Stomach (tissue), 9 donors: ENCODE results near the gene S100A4. TPM values are rescaled to one million over a fixed set of nuclear protein-coding genes. Genes with fewer than 3 reads are reported as not detected.

Source experiments
- DNase-seq, 2 donors: peaks; one replicate each; pipeline versions ENCODE4 v3.0.0 to v3.0.0-alpha.2; 2013 to 2019
- H3K27ac ChIP-seq, 5 donors: fragments of 200-600 bp in 4 of 5; sonication (generic) in 4 of 5; one replicate each; pipeline ENCODE4 v1.5.1; 2013 to 2019; ENCODE audit warnings: mild to moderate bottlenecking in 1 of 5, moderate library complexity in 1 of 5
- H3K27me3 ChIP-seq, 3 donors: fragments of 200-600 bp; sonication (generic); one replicate each; pipeline ENCODE4 v1.5.1; 2017 to 2019; ENCODE audit warnings: mixed run types in 1 of 3
- H3K36me3 ChIP-seq, 4 donors: fragments of 200-600 bp; sonication (generic); 1 replicate in 3 of 4; 2 replicates in 1 of 4; pipeline ENCODE4 v1.5.1; 2016 to 2019
- H3K4me1 ChIP-seq, 4 donors: fragments of 200-600 bp; sonication (generic); one replicate each; pipeline ENCODE4 v1.5.1; 2016 to 2019
- H3K4me3 ChIP-seq, 4 donors: fragments of 200-600 bp; sonication (generic) in 3 of 4; one replicate each; pipeline ENCODE4 v1.5.1; 2016 to 2019; ENCODE audit warnings: mild to moderate bottlenecking in 1 of 4
- H3K9me3 ChIP-seq, 4 donors: fragments of 200-600 bp; sonication (generic); one replicate each; pipeline ENCODE4 v1.5.1; 2016 to 2019
- CTCF ChIP-seq, 7 experiments: fragments of 450-650 bp in 4 of 7; fragments of 200-600 bp in 3 of 7; sonication (generic) in 3 of 7; IDR thresholded peaks; one replicate each; pipeline ENCODE4 v1.5.1; 2016 to 2019; ENCODE audit warnings: antibody characterized with exemption in 7 of 7, control low read depth in 2 of 7, mild to moderate bottlenecking in 1 of 7
- EP300 ChIP-seq: sonication (generic); formaldehyde crosslinking; IDR thresholded peaks from one replicate; pipeline ENCODE4 v1.6.1; 2017; ENCODE audit warnings: antibody characterized with exemption
- POLR2A ChIP-seq, 4 donors: fragments of 450-650 bp; IDR thresholded peaks; one replicate each; pipeline ENCODE4 v1.6.1; 2016; ENCODE audit warnings: antibody characterized with exemption in 4 of 4, control low read depth in 2 of 4, mild to moderate bottlenecking in 1 of 4, moderate library complexity in 1 of 4
- POLR2AphosphoS5 ChIP-seq, 3 donors: sonication (generic); formaldehyde crosslinking; IDR thresholded peaks; one replicate each; pipeline ENCODE4 v1.6.1; 2016; ENCODE audit warnings: antibody characterized with exemption in 3 of 3
- WGBS, 5 donors: extraction: QIAGEN DNeasy Blood & Tissue Kit in 3 of 5; methylation state at CpG; one replicate each; pipeline versions ENCODE4 v1.1.5 to v1.1.7; 2013 to 2018; 5-methylcytosine and 5-hydroxymethylcytosine counted together
- intact Hi-C: fragments of 100-400 bp; cut with DNase I; formaldehyde crosslinking; loops from one replicate; pipeline ENCODE4 v1.15.1; 2023; ENCODE audit warnings: low total_unique reads
- polyA plus RNA-seq, 3 donors: library from polyadenylated mRNA; stranded (reverse); fragments of 200-250 nt; gene quantifications; one replicate each; pipeline ENCODE4 v1.2.3, GENCODE V29; 2013
- total RNA-seq, 5 donors: library from RNA; depleted of rRNA; stranded (reverse); fragments of >200 nt; gene quantifications; one replicate each; pipeline versions ENCODE4 v1.1.0 to v1.2.3, GENCODE V29; 2014 to 2016
- donor health status: healthy with polysubstance abuse.
- donor health status: Bipolar disorder and iron deficiency.
- donor health status: healthy.

Gene S100A4
- total and polyA plus RNA-seq, 8 donors: 9.9 to 541 (median 40.1) TPM

GRCh38 chr1:153510984-153511410 lies 34.6 kb downstream of the S100A4 start:
- Histone ChIP-seq H3K27ac (peak overlapping the region in 1 of 5 donors; percentile 36), H3K9me3 (no peaks in the 10 kb centered on the region), H3K4me1 (peaks cover 13 to 38% (median 22%) of the 10 kb centered on the region in 4 donors), H3K4me3 (no peak overlapping the region), H3K27me3 (no peaks in the 10 kb centered on the region), H3K36me3 (no peaks in the 10 kb centered on the region)
- DNase-seq: peak; percentile 86 to 93
- TF ChIP-seq CTCF (IDR thresholded peaks at IDR 0.05) (peak in 5 of 7 experiments; percentile 71 to 93 (median 90)), POLR2A (IDR thresholded peaks at IDR 0.05) (no peak), EP300 (no peak), POLR2AphosphoS5 (IDR thresholded peaks at IDR 0.05) (peak in 1 of 3 donors; percentile 70)
- intact Hi-C loops: loop anchor here (5.0 kb wide), 1 partner anchor 61 kb away; no protein-coding TSS in a partner anchor
- 0 to 2% (median 0%) methylated on average over 7 of the region's 7 CpGs for WGBS, 5 donors

GRCh38 chr1:153509729-153510354 lies 35.8 kb downstream of the S100A4 start:
- peak; percentile 55 to 62 for DNase-seq
- H3K4me1 ChIP-seq: peaks cover 4 to 28% (median 17%) of the 10 kb centered on the region in 4 donors
- intact Hi-C loops: loop anchor here (5.0 kb wide), 1 partner anchor 62 kb away; no protein-coding TSS in a partner anchor
- no peak overlapping the region for H3K27ac ChIP-seq
- H3K4me3 ChIP-seq: no peak overlapping the region
- no peaks in the 10 kb centered on the region for H3K27me3 ChIP-seq
- no peaks in the 10 kb centered on the region for H3K36me3 ChIP-seq
- WGBS, 5 donors: 60 to 81% (median 73%) methylated on average over 4 of the region's 4 CpGs
- TF ChIP-seq EP300 (no peak), POLR2A (IDR thresholded peaks at IDR 0.05) (no peak), POLR2AphosphoS5 (IDR thresholded peaks at IDR 0.05) (no peak), CTCF (IDR thresholded peaks at IDR 0.05) (peak in 5 of 7 experiments; percentile 28 to 50 (median 38))
- H3K9me3 ChIP-seq: no peaks in the 10 kb centered on the region

GRCh38 chr1:153509036-153509435 lies 36.6 kb downstream of the S100A4 start:
- H3K36me3 ChIP-seq: no peaks in the 10 kb centered on the region
- peaks cover 4 to 25% (median 15%) of the 10 kb centered on the region in 4 donors for H3K4me1 ChIP-seq
- TF ChIP-seq CTCF (IDR thresholded peaks at IDR 0.05) (no peak), EP300 (no peak), POLR2AphosphoS5 (IDR thresholded peaks at IDR 0.05) (no peak), POLR2A (IDR thresholded peaks at IDR 0.05) (no peak)
- H3K27me3 ChIP-seq: no peaks in the 10 kb centered on the region
- no peaks in the 10 kb centered on the region for H3K9me3 ChIP-seq
- DNase-seq: no peak
- H3K4me3 ChIP-seq: no peak overlapping the region
- H3K27ac ChIP-seq: no peak overlapping the region
- intact Hi-C loops: no loop called here
- 88 to 98% (median 95%) methylated on average over 3 of the region's 3 CpGs for WGBS, 5 donors

- H3K27me3 ChIP-seq: no peaks in the 10 kb centered on the region
- intact Hi-C loops: no loop called here
- no peak for DNase-seq
- no peak overlapping the region for H3K4me3 ChIP-seq
- no peaks in the 10 kb centered on the region for H3K9me3 ChIP-seq
- no peak for TF ChIP-seq POLR2AphosphoS5 (IDR thresholded peaks at IDR 0.05)
- TF ChIP-seq CTCF (IDR thresholded peaks at IDR 0.05): no peak
- TF ChIP-seq EP300: no peak
- no peak for TF ChIP-seq POLR2A (IDR thresholded peaks at IDR 0.05)
- peak overlapping the region in 4 of 5 donors; percentile 59 to 82 (median 76) for H3K27ac ChIP-seq
- H3K4me1 ChIP-seq: peaks cover 4 to 25% (median 15%) of the 10 kb centered on the region in 4 donors
- no peaks in the 10 kb centered on the region for H3K36me3 ChIP-seq
- whole genome bisulfite sequencing, 5 donors: 76 to 95% (median 82%) methylated on average over 7 to 11 of the region's 11 CpGs
Measured at GRCh38 chr1:153507926-153508583, 37.6 kb downstream of the S100A4 start.
